HG03280 (cell line): ENCODE data around the gene PIGX.

Source experiments
- ATAC-seq: cut with Tn5 transposase; IDR thresholded peaks from one replicate; pipeline ENCODE4 v1.9.1; 2021; ENCODE audit warnings: mild to moderate bottlenecking, moderate library complexity; ENCODE audit not compliant: unreplicated experiment

The PIGX gene

DNA sequence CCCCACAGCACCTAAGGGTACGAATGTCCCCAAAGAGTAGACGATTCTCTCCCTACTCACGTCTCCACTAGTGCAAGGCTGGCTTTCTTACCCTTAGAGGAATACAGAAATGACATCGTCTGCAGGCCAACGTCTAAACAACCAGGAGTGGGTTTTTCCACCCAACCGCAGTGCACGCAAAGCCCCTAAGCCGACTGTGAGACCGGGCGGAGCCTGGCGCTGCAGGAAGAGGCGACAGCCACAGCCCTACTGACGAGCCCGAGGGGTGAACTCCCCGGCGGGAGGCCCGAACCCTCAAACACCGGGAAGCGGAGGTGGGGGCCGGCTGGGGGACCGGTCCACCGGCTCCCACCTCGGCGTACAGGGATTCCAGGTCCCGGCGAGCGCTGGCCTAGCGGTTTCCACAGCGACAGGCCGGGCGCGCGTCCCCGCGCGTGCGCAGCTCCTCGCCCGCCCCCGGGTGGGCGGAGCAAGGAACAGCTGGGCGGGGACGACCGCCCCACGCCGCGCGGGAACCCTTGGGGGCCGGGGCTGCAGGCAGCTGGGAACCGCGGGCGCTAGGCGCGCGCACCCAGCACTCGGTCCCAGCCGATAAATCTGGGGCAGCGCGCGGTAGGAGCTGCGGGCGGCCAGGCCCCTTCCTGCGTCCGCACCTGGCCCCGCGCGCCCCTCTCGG is at the start of gene PIGX, which contains the start of gene CEP19:
Gene PIGX (plus strand): TSS at position 540 of the 676 bp plus-strand sequence.
Gene CEP19 (minus strand): TSS at position 413 of the 676 bp plus-strand sequence. CDS start 3,593 bp downstream, outside the sequence.
- ATAC-seq: peak; percentile 77

DNA sequence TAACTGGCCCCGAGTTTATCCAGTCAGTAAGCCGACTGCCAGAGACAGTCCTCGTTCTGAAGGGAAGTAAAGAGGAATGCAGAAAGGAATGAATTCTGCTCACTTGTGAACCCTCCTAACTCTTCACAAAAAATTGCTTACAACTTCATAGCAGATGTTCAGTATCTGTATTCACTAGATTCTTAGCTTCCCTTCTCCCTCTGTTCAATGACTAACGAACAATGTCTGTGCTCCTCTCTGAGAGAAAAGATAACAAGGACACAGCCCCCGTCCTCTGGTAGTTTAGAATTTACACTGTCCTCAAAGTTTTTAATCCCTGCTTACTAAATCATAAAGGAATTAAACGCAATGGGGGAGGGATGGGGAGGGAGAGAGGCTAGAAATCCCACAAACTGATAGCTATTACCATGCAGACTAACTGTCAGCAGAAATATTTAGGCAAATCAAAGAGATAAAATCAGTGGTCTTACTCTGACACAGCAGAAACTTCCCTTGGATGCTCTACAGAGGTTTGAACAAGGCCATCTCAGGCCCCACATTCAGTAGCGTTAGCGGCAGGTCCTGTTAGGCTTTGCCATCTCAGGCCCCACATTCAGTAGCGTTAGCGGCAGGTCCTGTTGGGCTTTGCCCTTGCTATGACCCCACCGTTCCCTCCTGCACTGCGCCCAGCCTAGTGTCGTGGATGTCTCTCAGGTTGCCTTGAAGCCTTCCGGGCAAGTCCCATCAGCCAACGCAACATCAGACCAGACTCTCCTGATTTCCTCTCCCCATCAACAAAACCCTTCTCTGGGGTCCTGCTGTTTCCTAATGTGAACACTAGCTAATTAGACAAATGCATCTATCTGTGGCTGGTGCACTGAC is 49.2 kb upstream of the PIGX start:
- ATAC-seq: no peak

DNA sequence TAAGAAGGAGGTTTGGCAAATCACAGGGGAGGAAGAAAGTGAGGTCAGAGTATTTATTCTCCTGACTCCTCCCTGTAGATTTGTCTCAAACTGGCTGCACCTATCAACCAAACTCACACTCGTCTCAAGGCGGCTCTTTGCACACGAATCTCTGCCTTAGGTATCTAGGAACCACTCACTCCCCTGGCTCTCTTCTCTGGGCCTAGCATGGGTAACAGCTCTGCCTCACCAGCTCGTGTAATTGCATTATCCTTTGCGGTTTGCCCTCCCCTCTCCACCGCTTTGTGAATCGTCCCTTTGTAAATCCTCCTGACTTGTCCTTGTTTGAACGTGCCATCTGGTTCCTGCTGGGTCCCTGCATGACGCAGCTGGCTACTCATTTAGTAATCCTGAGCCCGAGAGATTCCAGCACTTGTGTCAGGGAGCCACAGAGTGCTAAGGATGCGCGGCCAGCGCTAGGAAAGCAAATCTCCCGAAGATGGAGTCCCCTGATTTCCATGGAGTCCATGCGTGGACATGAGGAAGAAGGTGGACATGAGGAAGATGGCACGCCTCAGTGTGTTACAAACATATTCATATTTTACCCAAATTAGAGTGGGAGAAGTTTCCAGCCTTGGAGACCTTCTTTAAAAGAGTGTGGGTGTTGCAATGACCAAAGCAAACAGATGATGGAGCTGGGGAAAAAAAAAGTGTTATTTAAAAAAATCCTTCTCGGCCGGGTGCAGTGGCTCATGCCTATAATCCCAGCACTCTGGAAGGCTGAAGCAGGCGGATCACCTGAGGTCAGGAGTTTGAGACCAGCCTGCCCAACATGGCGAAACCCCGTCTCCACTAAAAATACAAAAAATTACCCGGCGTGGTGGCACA is 45.9 kb upstream of the PIGX start:
- no peak for ATAC-seq

DNA sequence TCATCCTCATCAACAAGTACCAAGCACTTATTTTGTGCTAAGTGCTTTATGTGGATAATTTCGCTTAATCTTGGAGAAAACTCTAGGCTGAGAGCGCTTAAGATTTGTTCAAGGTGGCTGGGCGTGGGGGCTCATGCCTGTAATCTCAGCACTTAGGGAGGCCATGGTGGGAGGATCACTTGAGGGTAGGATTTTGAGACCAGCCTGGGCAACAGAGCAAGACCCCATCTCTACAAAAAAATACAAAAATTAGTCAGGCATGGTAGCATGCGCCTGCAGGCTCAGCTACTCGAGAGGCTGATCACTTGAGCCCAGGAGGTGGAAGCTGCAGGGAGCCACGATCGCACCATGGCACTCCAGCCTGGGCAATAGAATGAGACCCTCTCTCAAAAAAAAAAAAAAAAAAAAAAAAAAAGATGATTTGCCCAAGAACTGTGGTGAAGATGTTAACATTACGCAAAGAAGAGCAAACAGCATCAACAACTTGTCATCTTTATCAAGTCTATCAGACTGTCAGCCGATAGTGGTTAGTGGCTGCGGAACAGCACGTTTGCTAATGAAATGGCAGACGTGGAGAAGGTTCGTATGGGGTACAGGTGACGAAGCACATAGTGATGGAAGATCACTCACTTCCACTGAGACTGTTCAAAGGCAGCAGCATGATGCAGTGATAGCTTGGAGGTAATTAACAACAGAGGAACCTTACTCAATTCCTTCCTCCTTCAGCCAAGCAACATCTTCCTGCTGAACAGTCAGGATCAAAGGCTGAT is 44.9 kb upstream of the PIGX start:
- ATAC-seq: no peak

DNA sequence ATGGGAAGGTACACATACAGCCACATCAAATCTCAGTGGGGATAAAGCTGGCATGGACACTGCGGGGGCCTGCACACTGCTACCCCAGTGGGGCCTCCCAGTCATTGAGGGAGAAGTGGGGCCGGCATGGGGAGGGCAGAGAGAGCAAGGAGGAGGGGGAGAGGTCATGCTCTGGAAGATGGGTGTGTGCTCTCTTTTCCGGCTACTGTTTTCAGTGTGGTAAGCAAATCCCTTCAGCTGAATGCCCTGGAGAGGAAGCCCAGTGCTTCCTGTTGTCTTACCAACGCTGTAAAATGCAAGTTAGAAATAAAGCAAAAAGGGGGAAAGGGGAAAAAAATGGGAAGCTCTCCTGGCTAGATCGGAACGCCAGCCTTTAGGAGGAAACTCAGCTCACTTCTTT is 41.8 kb upstream of the PIGX start:
- ATAC-seq: no peak

DNA sequence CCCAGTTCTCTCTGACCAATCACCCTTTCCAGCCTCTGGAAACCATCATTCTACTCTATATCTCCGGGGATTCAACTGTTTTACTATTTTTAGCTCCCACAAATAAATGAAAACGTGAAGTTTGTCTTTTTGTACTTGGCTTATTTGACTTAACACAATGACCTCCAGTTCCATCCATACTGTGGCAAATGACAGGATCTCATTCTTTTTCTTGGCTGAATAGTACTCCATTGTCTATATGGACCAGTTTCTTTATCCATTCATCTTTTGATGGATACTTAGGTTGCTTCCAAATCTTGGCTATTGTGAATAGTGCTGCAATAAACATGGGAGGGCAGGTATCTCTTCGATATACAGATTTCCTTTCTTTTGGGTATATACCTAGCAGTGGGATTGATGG is 38.5 kb upstream of the PIGX start:
- no peak for ATAC-seq

DNA sequence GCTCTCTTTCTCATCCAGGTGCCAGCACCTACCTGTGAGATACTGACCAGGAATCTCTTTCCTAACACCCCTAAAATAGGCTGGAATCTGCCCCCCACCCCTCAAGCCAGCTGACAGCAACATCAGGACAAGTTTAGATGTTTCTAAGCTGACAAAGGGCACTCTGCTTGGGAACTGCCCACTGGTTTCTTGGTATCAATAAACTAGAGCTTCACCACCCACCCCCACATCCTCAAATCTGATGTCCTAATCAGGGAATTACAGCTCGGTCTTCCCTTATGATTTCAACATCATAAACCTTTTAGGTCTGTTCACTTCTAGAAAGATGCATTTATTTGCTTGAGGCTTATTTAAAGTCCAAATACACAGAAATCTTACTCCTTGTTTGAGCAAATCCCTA is 34.8 kb upstream of the PIGX start:
- no peak for ATAC-seq

DNA sequence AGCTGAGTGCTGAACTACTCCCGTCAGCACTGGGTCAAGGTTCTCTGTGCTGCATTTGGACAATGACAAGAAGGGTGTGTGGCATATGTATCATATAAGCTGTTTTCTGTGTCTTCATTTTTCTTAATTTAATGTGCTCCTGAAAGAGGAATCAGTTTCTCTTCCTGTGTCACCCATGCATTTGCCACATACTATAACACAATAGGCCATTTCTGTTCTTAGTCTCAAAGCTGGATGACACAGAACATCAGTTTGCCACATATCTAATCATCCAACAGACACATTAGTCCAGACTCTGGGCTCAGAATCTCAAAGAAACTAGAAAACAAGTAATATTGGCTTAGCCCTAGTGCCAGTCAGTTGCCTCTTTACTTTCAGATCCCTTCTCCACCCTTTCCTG is 34.2 kb upstream of the PIGX start:
- no peak for ATAC-seq

DNA sequence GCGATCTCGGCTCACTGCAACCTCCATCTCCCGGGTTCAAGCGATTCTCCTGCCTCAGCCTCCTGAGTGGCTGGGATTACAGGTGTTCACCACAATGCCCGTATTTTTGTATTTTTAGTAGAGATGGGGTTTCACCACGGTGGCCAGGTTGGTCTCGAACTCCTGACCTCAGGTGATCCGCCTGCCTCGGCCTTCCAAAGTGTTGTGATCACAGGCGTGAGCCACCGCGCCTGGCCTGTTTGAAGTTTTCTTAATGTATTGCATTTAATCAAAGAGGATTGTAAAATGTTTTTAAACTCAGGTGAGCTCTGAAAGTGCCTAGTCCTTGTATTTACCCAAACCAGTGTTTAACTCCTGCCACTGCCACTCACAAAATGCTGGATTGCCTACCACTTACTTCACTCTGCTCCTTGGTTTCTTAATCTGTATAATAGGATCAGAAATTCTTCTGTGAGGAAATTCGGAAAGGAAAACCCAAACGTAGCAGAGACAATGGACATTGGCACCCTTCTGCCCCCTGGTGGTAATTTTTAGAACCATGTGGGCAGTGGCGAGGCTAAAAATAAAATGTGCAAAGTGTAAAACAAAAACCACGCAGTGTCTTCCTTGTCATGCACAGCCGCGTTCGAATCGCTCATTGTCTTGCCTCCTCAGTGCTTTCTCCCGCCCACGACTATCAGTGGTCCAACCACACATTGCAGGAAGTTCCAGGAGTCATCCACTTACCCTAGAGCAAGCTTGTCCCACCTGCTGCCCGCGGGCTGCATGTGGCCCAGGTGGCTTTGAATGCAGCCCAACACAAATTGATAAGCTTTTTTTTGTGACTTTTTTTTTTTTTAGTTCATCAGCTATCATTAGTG is 27.4 kb upstream of the PIGX start:
- peak; percentile 69 for ATAC-seq

DNA sequence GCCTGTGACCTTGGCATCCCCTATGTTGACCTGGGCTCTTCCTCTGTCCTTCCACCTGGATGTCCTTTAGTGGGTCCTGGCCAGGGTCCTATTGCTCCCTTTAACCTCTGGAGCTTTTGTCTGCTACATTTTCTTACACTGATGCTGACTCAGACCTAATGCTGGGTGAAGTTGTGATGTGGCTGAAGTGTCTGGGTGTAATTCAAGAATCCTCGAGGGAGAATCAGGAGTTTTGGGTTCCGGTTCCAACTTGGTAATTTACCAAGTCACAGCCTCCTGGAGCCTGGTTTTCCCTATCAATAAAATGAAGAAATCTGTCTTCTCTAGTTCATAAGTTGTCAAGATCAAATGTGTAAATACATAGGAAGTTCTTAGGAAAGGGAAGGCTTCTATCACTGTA is 25.7 kb upstream of the PIGX start:
- no peak for ATAC-seq

DNA sequence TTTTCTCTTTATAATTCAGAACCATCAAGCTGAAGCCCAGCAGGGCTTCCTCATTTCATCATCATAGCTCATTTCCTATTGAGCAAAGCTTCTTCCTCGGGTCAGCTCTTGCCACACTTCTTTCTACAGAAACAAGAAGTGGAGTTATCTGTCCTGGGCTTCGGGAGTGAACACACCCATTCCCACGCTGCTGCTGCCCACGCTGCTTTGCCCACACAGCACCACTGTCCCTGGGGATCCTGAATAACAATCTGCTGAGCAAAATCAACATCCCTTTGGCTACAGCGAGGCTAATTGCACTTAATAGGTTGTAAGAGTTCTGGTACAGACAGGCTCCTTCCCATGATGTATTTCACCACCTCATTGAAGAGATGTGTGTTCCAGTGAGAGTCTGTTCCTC is 23.8 kb upstream of the PIGX start:
- ATAC-seq: no peak

DNA sequence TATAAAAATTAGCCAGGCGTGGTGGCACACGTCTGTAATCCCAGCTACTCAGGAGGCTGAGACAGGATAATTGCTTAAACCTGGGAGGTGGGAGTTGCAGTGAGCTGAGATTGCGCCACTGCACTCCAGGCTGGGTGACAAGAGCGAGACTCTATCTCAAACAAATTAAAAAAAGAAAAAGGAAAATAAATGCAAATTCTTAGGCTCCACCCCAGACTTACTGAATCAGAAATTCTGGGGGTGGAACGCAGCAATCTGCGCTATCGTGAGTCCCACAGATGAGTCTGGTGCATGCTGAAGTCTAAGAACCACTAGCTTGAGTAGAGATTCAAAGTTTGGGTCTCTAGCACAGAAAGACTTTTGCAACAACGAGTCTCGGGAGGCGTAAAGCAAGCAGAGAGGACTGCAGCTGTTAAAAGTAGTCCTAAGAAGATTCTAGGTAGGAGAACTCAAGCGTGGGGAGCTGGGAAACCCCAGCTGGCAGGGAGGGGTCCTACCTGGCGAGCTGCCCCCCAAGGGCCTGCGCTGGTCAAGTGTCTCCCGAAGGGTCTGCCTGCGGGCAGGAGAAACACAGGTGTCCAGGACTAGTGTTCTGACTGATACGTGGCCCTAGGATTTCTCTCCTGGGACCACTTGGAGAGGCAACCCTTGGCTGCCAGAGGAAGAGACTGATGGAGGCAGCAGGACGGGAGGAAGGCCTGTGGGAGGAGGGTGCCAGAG is 22.1 kb upstream of the PIGX start:
- no peak for ATAC-seq

DNA sequence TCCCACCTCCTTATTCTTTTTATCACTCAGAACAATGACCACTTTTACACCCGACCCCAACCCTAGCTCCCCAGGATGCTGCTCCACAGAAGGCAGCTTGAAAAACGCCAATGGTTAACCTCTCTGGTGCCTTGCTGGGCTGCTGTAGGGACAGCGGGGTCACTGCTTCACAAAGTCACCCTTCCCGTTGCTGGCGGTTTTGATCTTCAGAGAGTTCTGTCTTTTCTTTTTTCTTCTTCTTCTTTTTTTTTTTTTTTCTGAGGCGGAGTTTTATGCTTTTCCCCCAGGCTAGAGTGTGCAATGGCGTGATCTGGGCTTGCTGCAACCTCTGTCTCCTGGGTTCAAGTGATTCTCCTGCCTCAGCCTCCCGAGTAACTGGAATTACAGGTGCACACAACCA is 20.8 kb upstream of the PIGX start:
- no peak for ATAC-seq

DNA sequence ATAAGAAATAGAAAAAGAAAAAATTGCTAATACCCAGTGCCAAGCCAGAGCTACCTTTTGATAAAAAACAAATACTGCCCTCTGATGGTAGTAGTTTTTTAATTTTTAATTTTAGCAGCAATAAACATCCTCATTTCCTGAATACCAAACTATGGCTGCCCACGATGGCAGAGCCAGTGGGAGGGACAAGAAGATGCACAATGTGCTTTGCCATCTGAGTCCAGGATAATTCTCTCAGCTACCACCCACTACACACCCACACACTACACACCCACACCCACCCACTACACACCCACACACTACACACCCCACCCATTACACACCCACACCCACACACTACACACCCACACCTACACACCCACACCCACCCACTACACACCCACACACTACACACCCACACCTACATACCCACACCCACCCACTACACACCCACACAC is 18.0 kb upstream of the PIGX start:
- no peak for ATAC-seq

DNA sequence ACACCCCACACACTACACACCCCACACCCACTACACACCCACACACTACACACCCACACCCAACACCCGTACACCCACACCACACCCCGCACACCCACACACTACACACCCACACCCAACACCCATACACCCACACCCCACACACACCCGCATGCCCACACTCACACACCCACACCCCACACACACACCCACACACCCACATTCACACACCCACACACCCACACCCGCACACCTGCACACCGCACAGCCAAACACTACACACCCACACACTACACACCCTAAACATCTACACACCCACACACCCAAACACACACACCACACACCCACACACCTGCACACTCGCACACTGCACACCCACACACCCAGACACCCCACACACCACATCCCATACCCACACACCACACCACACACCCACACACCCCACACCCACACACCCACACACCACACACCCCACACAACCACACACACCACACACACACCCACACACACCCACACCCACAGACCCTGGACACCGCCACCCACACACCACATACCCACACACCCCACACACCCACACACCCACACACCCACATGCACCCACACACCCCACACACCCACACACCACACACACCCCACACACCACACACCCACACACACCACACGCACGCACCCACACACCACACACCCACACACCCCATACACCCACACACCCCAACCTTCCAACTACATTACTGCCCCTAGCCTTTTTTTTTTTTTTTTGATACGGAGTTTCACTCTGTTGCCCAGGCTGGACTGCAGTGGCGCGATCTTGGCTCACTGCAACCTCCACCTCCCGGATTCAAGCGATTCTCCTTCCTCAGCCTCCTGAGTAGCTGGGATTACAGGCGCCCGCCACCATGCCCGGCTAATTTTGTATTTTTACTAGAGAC is 17.0 kb upstream of the PIGX start:
- ATAC-seq: no peak

DNA sequence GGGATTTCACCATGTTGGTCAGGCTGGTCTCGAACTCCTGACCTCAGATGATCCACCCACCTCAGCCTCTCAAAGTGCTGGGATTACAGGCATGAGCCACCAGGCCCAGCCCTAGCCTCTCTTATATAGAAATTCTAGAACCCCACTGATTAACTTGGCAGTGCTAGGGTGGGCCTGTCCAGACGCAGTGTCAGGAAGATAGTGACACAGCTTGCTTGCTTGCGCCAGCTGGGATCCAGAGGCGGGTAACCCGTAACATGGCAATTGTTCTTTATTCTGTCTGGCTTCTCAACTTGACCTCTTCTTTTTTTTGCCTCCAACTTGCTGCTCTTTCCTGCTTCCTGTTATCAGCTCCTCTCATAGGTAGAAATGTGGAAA is 16.3 kb upstream of the PIGX start:
- ATAC-seq: no peak

DNA sequence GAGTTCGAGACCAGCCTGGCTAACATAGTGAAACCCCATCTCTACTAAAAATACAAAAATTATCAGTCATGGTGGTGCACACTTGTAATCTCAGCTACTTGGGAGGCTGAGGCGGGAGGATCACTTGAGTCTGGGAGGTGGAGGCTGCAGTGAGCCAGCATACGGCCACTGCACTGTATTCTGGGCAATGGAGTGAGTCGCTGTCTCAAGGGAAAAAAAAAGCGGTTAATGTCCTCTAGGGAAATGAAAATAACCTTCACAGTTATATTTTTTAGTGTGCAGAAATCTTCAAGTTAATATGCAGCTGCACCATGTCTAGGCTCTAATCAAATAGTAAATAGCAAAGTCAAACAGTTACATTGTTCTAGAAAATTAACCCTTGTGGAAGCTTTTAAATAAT is 14.9 kb upstream of the PIGX start:
- ATAC-seq: no peak

DNA sequence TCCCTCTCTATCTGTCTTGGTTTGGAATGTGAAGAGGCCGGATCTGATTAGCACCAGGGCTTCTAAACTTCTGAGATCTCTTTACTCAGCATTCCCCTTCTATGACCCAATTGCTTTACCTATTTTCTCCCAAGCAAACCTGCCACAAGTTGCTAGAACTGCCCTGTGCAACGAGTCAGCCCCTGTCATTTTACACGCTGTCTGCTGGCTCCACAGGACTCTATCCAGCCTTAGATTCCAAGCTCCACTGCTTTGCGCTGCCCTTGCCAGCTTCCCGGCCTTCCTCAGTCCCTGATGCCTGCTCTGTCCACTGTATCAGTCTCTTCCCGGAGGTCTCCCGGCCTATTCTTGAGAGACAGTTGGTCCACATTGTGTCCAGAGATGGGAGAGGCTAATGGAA is 12.4 kb upstream of the PIGX start:
- ATAC-seq: no peak
